PFSK-1 (cell line): Measurements from ENCODE around the gene EFCAB8.

Experiments used
- POLR2AphosphoS5 ChIP-seq: IDR thresholded peaks from 2 replicates; pipeline ENCODE4 v1.6.1; 2012; ENCODE audit warnings: low read depth, mild to moderate bottlenecking, control low read depth, low read length, moderate library complexity
- SIN3A ChIP-seq: IDR thresholded peaks from 2 replicates; pipeline ENCODE4 v1.6.1; 2012; ENCODE audit warnings: mild to moderate bottlenecking, low read length, moderate library complexity, borderline replicate concordance; ENCODE audit not compliant: insufficient read depth
- TAF1 ChIP-seq: IDR thresholded peaks from 2 replicates; pipeline ENCODE4 v1.6.1; 2012; ENCODE audit warnings: low read length, control low read depth, borderline replicate concordance; ENCODE audit not compliant: insufficient read depth

DNA sequence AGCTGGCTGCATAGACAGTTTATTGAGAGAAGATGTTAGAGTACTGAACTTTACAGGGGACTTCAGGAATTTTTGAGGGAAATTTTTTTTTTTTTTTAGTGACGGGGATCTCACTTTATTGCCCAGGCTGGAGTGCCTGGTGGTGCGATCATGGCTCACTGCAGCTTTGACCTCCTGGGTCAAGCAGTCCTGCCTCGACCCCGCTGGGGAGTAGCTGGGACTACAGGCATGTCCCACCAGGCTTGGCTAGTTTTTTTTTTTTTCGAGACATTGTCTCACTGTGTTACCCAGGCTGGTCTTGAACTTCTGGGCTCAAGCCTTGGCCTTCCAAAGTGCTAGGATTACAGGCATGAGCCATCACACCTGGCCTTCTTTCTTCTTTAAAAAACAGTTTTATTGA, 10.8 kb upstream of the EFCAB8 start:
- TF ChIP-seq POLR2AphosphoS5 (no peak), SIN3A (no peak), TAF1 (no peak)
